ENCODE measurements around the gene AIFM2.
A peak's percentile ranks its signal among the peaks of the same experiment; 100 is the strongest.
"Not testable (repeated sequence)": the region's sequence is repeated elsewhere in the genome, so short reads cannot be mapped to it uniquely, and the experiment has no call there.

AIFM2 gene

GRCh38 chr10:70090951-70091350 is 41.7 kb downstream of the AIFM2 start:
- ATAC-seq: no peak
- no peak for DNase-seq

DNA sequence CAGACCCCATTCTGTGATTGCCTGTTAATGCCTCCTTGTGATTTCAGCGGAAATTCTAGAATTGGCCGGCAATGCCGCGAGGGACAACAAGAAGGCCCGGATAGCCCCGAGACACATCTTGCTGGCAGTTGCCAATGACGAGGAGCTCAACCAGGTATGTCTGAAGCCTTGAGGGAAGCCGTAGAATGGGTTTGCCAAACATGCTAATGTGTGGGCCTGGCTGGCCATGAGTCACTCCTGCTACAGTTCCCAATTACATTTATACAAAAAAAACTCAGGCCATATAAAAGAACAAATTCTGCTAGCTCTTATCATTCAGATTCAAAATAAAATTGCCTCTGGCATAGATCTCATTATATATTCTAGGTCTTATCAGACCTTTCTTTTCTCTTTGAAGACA is 42.6 kb downstream of the AIFM2 start:
- ATAC-seq (no peak), DNase-seq (no peak)

DNA sequence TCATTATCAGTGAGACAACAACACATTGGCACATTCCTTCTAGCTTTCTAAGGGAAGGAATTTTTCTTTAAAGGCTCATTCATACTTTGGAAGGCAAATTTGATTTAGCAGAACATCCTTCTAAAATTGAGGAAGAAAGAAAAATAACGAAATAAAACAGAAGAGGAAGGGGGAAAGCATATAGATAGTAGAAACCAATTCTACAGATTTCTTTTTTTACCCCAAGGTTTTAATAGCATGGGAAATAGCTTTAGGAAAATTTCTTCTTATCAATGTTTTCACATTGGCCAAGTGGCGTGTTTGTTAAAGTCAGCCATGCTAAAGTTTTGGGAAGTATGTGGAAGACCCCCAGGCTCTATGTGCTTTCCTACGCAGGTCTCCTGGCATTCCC is 44.3 kb downstream of the AIFM2 start:
- no peak for ATAC-seq

GRCh38 chr10:70087616-70088307 is 44.9 kb downstream of the AIFM2 start:
- ATAC-seq: no peak
- no peak for DNase-seq

More for the DNA sequence above, 44.3 kb downstream of the AIFM2 start:
- DNase-seq: no peak

DNA sequence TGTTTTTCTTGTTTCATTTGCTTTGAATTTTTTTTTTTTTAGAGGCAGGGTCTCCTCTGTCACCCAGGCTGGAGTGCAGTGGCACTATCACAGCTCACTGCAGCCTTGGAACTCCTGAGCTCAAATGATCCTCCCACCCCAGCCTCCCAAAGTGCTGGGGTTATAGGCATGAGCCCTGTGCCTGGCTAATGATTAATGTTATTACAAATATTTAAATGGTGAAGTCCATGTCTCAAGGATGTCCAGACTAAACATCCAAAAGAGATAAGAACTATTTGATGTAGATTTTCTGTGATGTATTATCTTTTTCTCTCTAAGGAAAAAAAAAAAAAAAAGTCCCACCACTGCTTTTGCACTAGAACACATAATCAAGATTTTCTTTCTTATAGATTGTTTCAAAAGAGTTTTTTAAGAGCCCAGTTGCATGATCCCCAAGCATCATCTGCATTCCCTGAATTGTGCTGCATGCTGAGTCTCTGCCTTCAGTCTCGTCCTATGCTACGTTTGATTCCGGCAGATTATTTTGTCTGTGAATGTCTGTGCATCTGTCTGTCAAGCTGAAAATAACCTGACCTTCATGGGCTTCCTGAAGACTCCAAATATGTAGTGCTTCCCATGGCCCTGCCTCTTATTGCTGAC is 46.5 kb downstream of the AIFM2 start:
- DNase-seq: no peak
- ATAC-seq: no peak

- ATAC-seq (no peak), DNase-seq (no peak)
Observed at GRCh38 chr10:70084189-70084588, 48.4 kb downstream of the AIFM2 start.

- not testable (repeated sequence) for ATAC-seq, DNase-seq
Observed at GRCh38 chr10:70080789-70081188, 51.8 kb downstream of the AIFM2 start.

DNA sequence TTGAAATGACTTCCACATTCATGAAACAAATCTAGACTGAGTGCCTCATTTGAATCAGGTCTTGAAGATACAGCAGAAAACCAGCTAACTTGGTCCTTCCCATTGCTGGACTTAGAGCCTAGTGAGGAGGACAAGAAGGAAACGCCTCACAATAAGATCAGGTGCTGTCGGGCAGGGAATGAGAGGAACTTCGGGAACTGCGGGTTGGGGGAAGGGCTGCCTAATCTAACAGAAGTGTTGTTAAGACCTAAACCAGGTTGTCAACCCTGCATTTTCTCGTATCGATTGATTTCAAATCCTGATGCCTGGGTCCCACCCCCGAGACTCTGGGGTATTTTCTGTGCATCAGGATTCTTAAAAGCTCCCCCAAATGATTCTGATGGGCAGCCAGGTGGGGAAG is 53.7 kb downstream of the AIFM2 start:
- no peak for DNase-seq
- no peak for ATAC-seq

- DNase-seq (no peak), ATAC-seq (no peak)
Observed at GRCh38 chr10:70078329-70078728, 54.3 kb downstream of the AIFM2 start.

DNA sequence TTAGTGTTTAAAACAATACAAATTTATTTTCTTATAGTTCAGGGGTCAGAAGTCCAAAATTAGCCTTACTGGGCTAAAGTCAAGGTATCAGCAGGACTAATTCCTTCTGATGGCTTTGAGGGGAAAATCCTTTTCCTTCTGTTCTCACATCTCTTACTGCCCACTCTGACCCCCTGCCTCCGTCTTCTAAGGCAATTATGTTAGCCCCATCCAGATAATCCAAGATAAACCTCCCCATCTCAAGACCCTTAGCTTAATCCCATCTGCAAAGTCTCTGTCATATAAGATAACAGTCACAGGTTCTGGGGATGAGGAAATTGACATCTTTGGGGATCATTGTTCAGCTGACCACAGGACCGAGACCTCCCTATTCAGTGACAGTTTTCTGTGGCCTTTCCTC is 57.7 kb downstream of the AIFM2 start:
- no peak for DNase-seq
- no peak for ATAC-seq

DNA sequence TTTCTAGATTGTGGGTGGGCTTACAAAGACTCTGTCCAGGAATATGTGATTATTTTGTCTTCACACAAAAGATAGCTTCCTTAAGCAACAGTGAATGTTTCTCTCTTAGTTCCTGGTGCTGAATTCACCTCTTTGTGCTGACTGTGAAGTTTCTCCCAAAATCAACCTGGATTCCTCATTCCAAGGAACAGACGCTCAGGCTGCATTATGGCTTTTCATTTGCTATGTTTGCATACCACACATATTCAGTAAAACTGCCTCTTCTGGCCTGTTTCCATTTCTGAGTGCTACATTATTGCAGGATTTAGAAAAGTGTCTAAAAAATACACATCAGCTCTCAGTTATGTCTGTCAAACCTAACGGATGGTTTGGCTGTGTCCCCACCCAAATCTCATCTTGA is 58.5 kb downstream of the AIFM2 start:
- ATAC-seq: no peak

GRCh38 chr10:70070834-70071233 is 61.8 kb downstream of the AIFM2 start:
- no peak for ATAC-seq
- DNase-seq: no peak

More for the DNA sequence above, 58.5 kb downstream of the AIFM2 start:
- DNase-seq: no peak

DNA sequence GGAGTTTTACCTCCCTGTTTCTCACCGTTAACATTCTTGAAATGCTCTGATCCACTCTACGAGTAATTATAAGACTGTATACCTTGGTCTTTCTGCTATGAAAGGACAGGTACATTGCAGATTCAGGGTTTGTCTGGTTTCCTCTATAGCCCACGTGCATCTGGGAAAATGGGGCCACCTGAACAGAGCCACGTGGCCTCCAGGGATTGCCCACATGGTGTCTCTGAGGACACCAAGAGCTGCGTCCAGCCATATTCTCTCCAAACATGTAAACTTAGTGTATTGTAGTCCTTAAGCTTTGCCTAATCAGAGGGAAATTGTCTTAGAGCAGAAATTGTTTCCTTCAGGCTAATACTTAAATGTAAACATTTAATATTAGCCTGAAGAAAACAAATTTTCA is 63.3 kb downstream of the AIFM2 start:
- DNase-seq (no peak), ATAC-seq (no peak)

DNA sequence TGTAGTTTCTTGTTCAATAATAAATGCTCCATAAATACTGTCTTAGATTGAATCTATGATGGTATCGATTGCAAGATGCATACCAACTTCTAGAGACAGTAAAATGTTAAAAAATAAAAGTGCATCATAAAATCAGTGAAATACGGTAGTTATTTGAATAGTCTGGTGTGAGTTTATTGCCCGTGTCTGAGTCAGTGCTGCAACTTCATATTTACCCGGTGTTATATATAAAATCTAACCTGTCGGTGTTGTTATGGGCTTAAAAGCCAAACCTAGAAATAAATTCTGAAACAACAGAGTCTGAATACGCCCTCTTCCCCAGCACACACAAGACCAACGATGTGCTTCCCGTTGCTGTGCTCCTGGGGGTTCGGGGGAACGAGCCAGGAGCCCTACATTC is 63.7 kb downstream of the AIFM2 start:
- DNase-seq (no peak), ATAC-seq (no peak)

- ATAC-seq (no peak), DNase-seq (no peak)
Observed at GRCh38 chr10:70067586-70067985, 65.0 kb downstream of the AIFM2 start.

DNA sequence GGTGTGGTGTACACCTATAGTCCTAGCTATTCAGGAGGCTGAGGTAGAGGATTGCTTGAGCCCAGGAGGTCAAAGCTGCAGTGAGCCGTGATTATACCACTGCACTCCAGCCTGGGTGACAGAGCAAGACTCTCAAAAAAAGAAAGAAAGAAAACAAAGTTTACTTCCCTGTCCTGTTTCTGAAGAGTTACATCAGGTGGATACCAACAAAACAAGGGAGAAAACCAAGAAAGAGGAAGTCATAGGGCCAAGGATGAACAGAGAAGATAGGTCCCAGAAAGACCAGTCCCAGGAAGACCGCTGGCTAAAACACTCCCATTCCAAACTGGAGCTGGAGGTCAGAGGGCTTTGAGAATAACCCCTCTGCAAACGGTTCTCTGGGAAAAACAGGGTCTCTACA is 66.4 kb downstream of the AIFM2 start:
- ATAC-seq (no peak), DNase-seq (no peak)

- no peak for DNase-seq
Observed at GRCh38 chr10:70064486-70064885, 68.1 kb downstream of the AIFM2 start.

GRCh38 chr10:70063418-70064098 is 69.1 kb downstream of the AIFM2 start:
- DNase-seq (no peak), ATAC-seq (peak; percentile 36)

More at GRCh38 chr10:70064486-70064885, 68.1 kb downstream of the AIFM2 start:
- no peak for ATAC-seq
